Astrocyte of the hippocampus (primary cell): Measurements from ENCODE around the gene MAP6.
"Not testable (repeated sequence)": the region's sequence is repeated elsewhere in the genome, so short reads cannot be mapped to it uniquely, and the experiment has no call there.

Experiments
- DNase-seq: peaks from one replicate; pipeline ENCODE4 v3.0.0; 2011; ENCODE audit warnings: low read depth, low spot score

The MAP6 gene

DNA sequence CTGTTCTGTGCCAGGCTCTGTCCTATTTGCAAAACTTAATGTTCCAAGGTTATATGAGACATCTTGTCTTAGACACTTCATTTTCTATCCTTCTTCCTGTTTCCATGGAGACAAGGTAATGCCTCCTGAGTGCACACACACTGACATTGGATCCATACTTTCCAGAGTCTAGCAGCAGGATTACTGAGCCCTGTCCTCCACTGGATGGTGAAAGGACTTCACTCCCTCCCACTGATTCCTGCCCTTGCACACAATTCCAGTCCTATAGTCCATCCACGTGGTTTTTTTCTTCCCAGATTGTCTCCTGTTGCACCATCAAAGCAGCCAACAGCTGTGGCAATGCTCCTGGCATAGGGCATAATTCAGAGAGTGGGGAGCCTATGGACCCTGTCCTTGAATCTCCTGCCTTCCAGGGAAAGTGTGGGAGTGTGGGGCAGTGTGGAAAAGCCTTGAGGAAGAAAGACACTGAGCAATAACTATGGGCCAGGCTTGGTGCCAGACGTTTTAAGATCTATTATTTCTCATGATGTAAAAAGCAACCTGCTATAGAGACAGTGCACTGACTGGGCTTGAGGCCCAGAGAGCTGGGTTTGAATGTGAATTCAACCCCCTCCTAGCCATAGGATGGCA, 75.4 kb downstream of the MAP6 start:
- DNase-seq = no peak

DNA sequence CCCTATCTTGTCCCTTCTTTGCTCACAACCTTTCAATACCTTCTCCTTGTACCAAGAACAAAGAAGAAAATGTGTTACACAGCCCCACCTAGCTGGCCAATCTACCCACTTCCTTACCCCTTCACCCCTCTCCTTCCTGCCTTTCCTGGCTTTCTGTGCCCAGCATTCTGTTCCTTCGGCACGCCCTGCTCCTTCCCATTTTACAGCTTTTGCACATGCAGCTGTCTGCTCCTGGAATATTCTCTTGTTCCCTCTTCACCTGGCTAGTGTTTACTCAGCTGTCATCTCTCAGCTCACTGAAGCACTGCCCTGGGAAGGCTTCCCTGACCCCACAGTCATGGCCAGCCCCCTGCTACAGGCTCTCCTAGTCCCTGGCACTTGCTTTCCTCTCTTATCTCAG, 76.1 kb downstream of the MAP6 start:
- DNase-seq = no peak

GRCh38 chr11:75591966-75592365, 76.9 kb downstream of the MAP6 start:
- no peak for DNase-seq

DNA sequence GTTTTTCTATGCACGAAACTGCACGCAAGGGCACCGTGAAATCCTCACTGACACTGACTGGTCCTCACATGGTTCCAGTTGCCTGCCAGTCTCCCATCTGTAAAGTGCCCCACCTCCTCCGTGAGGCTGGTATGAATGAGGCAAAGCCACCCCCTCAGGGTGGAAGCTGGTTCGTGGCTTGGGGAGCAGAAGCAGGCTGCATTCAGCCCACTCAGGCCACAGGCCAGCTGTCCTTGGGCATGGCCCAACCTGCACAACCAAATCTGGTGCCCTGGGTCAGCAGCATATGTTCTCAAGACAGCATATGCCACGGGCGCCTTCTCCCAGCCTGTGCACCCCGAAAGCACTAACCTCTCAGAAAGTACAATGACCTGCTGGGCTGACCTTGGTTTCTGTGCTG, 77.5 kb downstream of the MAP6 start:
- DNase-seq = no peak

- no peak for DNase-seq
Measured at GRCh38 chr11:75589933-75590332, 78.9 kb downstream of the MAP6 start.

GRCh38 chr11:75589051-75589450, 79.8 kb downstream of the MAP6 start:
- DNase-seq = no peak

GRCh38 chr11:75588051-75588481, 80.8 kb downstream of the MAP6 start:
- no peak for DNase-seq

DNA sequence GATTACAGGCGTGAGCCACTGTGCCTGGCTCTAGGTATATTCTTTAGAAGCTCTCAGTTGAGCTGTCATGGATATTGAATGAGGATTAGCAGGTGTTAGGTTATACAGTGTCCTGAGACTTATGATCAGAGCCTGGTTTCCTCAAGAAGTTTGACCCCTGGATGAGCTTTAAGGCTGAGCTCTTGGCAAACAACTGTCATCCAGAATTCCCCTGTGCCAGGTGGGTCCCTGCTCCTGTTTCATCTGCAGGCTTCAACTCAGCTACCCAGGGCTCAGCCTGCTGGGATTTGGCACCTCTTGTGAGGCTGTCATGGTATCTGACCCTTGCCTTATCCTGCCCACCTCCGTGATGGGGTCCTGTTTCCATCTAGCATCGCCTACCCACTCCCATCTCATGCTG, 82.4 kb downstream of the MAP6 start:
- no peak for DNase-seq

DNA sequence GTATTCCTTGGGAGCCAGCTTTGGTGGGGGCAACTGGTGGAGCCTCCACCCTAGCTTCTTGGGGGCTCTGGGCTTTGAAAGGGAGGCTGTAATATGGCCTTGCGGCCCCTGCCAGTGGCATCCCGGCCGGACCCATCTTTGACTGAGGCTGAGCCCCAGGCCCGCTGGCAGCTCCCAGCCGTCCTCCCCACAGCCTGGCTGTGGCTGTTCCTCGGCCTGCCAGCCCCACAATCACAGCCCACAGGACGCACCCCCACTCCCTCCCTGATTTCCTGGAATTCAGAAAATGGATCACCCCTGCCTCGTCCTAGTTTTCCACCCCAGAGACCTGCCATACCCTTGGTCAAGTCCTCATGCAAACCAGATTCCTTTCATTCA, 83.6 kb downstream of the MAP6 start:
- DNase-seq = no peak

- DNase-seq = not testable (repeated sequence)
Measured at GRCh38 chr11:75584659-75585292, 84.1 kb downstream of the MAP6 start.

DNA sequence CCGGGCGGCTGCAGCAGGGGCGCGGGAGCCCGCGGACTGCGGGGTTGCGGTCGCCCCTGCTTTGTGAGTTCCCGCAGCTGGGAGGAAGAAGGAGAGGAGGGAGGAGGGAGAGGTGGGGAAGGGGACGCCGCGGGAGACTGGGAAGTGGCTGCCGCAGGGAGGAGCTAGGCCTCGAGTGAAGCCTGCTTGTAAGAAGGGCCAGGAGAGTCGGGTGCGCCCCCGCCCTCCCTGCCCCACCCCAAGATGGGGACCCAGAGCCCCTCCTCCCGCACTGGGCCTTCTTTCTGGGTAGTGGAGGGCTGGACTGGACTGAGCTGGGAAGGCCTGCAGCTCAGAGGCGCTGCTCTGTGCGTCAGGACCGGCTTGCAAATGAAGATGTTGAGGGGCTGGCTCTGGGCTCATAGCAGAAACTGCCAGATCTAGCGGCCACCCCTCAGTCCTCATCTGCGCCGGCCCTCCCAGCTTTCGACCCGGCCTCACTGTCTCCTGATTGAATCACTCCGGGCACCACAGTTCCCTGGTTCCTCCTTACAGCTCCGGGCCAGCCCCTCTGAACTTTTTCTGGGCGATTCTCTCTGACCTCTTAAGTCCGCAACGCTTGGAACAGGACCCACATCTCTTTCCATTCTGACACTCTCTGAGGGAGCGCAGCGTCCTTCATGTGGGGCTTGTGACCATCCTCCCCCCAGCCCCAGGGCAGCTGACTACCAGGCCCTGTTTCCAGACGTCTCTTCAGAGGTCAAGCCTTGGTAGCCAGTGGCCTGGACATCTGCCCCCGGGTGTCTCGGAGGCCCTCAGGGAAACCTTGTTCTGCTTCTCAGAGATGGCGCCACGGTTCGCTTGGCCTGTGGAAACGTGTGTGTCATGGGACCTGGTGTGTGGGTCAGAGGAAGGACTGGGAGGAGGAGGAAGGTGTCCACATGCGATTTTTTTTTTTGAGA, 84.8 kb downstream of the MAP6 start:
- DNase-seq = peak; percentile 87

- DNase-seq = peak; percentile 84
Measured at GRCh38 chr11:75582895-75583717, 85.7 kb downstream of the MAP6 start.

DNA sequence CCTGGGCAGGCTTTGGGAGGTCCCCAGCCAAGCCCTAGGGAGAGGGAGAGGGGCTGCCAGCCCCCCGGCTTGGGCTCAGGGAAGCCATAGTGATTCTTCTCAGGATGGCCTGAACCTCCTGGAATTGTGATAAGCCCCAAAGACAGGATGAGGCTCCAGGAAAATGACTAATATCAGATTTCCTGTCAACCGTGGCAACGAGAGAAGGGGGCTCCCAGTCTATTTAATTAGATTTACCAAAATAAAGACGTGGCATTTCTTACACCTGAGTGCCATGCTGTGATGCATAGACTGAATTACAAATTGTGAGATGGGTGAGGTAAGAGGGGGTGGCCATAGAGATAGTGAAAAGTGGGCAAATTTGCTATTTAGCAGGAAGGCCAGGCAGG, 86.3 kb downstream of the MAP6 start:
- no peak for DNase-seq

DNA sequence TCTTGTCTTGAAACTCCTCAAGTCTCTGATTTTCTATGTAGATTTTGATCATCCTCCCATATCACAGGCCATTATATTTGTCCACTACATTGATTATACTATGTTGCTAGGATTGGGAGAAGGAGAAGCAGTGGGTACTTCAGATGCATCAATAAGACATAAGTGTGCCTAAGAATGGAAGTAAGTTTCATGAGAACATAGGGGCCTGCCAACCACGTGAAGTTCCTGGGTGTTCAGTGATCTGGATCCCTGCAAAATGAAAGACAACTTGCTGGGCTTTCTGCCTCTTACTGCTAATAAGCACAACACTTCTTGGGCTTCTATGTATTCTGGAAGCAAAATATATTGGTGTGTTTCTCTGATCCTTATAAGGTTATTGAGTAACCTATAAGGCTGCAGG, 89.0 kb downstream of the MAP6 start:
- no peak for DNase-seq

DNA sequence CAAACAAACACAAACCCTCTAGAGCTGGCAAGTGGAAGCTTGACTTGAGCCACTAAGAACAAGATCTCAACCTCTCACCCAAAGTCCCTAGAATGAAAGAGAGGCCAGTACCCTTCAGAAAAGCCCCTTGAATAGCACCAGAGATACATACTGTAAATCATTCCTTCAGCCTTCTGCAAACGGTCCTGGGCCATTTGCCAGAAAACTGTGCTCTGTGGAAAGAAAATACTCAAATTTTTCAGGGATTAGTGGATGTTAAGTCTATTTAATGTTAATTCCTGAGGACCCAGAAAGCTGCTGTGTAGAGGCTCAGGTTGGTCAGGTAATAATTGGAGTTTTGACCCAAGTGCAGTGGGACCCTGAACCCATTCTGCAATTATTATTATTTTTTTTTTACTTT, 89.9 kb downstream of the MAP6 start:
- no peak for DNase-seq

GRCh38 chr11:75577207-75577606, 91.6 kb downstream of the MAP6 start:
- no peak for DNase-seq

GRCh38 chr11:75576499-75576918, 92.3 kb downstream of the MAP6 start:
- peak; percentile 79 for DNase-seq

GRCh38 chr11:75576017-75576416, 92.8 kb downstream of the MAP6 start:
- no peak for DNase-seq

- DNase-seq = no peak
Measured at GRCh38 chr11:75574698-75575602, 93.9 kb downstream of the MAP6 start.

DNA sequence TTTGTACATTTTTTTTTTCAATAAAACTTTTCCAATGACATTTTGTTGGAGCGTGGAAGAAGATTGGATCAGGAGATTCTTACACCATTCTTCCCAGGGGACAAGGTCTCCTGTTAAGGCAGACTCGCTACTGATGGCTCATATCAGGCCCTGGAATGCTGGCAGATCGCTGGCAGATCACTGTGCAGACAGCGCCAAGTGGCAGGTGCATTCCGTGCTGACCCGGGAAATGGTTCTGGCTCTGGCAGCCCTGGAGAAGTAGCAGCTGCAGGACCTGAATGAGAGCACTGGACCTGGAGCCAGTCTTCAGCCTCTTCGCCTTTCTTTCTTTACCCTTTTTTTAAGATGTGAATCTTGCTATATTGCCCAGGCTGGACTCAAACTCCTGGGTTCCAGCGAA, 96.1 kb downstream of the MAP6 start:
- no peak for DNase-seq

DNA sequence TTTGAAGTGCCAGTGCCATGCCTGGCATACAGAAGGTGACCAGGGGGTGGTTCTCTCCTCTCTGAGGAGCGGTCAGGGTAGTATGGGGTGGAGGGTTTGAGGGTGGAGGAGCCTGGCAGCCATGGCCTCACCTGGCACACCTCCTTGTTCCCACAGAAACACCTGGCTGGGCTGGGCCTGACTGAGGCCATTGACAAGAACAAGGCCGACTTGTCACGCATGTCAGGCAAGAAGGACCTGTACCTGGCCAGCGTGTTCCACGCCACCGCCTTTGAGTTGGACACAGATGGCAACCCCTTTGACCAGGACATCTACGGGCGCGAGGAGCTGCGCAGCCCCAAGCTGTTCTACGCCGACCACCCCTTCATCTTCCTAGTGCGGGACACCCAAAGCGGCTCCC, 97.2 kb downstream of the MAP6 start:
- DNase-seq = no peak
